ENCODE results near the gene TERB2.
"Not testable (repeated sequence)": the region's sequence is repeated elsewhere in the genome, so short reads cannot be mapped to it uniquely, and the experiment has no call there.

TERB2 gene, protein sequence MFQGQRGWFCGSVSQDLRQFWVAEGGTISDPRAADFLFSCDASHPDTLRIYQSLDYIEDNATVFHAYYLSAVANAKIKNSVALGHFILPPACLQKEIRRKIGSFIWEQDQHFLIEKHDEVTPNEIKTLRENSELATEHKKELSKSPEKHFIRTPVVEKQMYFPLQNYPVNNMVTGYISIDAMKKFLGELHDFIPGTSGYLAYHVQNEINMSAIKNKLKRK

DNA sequence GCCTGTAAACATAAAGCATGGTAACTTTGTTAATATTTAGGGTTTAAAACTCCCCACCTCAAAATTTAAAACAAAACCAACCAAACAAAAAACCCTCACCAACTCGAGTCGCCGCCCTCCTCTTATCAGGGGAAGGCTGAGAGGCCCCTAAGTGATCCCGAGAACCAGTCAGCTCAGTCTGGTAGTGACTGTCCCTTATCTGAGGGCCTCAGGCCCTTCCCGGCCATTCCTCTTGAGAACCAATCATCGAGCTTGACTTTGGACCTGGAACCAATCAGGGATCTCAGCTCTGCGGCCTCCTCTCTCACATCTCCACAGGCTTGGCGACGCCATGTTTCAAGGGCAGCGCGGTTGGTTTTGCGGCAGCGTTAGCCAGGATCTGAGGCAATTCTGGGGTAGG lies at the start of gene TERB2:
TSS of gene TERB2 (plus strand) at position 300 of the 400 bp plus-strand sequence. CDS start at position 332, 32 bp downstream.
- no peak for DNase-seq

DNA sequence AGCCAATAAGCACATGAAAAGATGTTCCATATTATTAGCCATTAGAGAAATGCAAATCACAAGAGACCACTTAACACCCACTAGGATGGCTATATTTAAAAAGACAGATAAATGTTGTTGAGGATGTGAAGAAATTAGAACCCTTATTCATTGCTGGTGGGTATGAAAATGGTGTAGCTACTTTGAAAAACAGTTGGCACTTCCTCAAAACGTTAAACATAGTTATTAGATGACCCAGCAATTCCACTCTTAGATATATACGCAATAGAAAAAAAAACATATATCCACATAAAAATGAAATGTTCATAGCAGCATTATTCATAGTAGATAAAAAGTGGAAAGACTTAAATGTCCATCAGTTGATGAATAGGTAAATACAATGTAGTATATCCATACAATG lies 47.1 kb upstream of the TERB2 start:
- DNase-seq, result no peak

DNA sequence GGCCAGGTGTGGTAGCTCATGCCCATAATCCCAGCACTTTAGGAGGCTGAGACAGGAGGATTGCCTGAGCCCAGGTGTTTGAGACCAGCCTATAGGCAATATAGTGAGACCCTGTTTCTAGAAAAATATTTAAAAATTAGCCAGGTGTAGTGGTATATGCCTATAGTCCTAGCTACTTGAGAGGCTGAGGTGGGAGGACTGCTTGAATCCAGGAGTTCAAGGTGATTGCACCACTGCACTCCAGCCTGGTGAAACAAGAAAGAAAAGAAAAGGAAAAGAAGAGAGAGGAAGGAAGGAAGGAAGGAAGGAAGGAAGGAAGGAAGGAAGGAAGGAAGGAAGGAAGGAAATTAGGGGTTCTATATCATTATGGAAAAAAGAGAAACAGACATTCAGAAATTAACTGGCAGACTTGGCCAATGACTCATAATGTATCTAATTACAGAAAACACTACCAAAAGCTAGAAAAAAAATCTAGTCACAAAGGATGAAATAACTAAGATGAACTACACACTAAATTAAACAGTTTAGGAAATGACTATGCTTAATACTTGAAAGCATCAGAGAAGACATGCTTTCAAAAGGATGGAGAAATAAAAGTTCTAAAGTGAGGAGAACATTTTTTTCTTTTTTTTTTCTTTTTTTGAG lies 45.4 kb upstream of the TERB2 start:
- no peak for DNase-seq

DNA sequence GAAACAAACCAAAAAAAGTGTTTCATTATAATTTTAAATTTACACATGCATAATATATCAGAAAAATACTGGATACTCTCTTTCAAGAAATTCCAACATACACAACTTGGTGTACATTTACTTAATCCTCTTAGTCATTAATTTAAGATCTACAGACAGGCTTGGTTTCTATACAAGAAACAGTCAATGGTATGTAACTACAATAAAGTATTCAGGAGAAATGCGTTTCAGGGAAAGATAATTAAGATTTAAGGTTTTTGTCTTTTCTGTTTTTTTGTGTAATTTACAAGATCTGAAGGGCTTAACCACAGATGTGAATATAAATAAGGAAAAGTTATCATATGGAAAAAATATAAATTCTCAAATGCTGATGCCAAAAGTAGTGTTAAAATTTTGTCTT lies 44.3 kb upstream of the TERB2 start:
- not testable (repeated sequence) for DNase-seq

DNA sequence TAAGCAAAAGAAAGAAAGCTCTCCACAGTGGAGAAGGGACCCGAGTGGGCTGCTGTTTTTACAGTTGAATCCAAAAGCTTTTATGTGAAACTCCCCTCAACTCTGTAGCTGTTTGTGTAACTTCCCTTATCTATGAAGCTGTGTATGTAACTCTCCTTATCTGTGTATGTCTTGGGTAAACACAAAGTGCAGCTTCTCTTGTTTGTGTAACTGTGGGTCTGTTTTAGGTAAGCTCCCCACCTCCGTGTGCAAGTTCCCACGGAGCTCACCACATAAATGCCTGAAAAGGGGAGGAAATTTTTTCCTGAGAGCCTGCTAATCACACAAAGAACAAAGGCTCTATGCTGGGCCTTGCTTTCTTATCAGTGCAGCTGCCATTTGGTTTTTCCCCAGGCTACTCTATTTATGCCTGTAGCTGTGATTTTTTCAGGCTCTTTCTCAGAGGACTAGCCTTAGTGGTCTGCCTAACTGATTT lies 43.5 kb upstream of the TERB2 start:
- not testable (repeated sequence) for DNase-seq

DNA sequence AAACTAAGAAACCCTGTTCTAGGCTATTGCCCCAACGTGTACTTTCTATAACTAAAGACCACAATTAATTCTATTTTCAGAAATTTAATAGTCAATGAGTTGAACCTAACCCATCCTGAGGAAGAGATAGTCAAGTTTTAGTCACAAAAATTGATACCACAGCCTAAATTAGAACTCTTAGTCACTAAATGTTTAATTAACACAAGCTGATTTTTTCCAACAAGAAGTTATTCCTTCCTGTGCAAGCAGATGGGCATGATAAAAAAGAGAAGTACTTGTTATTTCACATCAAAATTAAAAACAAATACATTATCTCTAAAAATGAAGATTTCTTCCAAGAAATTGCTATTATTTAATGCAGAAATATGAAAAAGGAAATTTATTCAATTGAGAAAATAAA lies 38.4 kb upstream of the TERB2 start:
- DNase-seq, result no peak

DNA sequence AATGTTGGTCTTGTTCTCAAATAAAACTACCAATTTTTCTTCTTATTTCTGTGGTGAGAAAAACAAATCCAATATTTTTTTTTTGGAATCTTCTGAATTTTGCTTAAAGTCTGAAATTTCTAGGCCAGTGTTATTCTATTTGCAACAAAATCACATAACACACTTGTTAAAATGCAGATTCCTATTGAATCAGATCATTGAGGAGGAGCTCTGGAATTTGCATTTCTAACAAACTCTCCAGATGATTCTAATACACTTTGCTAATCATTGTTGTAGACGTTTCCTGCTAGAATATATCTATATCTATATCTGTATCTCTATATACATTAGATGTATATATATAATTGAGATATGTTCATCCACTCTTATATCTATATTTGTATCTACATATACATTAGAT lies 27.8 kb upstream of the TERB2 start:
- DNase-seq, result not testable (repeated sequence)

DNA sequence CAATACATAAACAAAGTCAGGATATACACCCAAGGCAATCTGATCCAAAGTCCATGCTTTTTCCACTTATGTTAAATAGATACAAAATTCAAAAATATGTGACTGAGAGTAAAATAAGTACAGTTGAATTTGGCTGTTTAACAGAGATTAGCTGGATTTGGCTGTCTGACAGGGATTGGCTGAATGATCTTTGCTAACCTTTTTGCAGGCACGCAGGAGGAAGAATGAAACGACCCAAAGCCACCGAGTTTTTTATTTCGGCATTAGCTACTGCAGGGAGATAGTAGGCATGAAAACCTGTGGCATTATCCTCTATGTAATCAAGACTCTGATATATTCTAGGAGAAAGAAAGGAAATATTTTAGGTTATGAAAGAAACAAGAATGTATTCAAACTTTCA lies 26.2 kb upstream of the TERB2 start:
- not testable (repeated sequence) for DNase-seq

DNA sequence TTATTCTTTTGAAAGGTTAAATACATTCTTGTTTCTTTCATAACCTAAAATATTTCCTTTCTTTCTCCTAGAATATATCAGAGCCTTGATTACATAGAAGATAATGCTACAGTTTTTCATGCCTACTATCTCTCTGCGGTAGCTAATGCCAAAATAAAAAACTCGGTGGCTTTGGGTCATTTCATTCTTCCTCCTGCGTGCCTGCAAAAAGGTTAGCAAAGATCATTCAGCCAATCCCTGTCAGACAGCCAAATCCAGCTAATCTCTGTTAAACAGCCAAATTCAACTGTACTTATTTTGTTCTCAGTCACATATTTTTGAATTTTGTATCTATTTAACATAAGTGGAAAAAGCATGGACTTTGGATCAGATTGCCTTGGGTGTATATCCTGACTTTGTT lies 1.8 kb downstream of the TERB2 start:
- DNase-seq, result not testable (repeated sequence)

DNA sequence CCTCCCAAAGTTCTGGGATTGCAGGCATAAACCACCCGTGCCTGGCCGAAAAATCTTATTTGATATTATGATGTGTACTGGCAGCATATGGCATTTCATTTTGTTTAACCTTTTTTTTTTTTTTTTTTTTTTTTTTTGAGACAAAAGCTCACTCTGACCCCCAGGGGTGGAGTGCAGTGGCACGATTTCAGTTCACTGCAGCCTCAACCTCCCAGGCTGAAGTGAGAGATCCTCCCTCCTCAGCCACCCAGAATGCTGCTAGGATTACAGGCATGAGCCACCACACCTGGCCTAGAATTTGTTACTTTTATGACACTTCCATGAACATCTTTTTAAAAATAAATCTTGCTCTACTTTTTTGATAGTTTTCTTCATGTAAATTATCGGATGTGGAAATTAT lies 12.0 kb downstream of the TERB2 start:
- DNase-seq, result no peak

DNA sequence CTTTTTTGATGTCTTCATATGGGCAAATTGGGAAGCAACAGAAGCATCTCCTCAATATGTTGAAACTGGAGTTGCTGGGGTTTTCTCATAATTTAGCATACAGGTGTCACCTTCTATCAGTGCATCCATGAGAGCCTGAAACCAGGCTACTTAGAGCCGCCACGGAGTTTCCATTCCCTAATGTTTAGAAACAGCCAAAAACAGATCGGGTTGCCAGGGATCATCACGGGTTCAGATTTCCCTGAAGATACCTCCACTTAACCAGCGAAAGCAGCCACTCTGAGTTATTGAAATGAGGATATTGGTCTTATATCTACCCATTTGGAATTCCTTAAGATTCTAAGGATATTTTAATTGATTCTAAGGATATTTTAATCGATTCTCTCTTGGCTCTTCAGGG lies 14.5 kb downstream of the TERB2 start:
- no peak for DNase-seq

DNA sequence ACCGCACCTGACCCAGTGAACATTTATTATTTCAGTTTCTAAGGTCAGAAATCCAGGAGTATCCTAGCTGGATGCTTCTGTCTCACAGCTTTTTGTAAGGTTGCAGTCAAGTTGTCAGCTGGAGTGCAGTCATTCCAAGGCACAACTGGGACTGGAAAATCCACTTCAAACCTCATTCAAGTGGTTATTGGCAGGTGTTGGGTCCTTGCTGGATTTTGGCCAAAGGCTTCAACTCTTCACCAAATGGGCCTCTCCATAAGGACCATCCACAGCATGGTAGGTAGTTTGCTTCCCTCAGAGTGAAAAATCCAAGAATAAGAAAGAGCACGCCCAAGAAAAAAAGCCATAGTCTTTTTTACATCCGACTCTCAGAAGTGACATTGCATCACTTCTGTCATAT lies 19.7 kb downstream of the TERB2 start:
- not testable (repeated sequence) for DNase-seq

DNA sequence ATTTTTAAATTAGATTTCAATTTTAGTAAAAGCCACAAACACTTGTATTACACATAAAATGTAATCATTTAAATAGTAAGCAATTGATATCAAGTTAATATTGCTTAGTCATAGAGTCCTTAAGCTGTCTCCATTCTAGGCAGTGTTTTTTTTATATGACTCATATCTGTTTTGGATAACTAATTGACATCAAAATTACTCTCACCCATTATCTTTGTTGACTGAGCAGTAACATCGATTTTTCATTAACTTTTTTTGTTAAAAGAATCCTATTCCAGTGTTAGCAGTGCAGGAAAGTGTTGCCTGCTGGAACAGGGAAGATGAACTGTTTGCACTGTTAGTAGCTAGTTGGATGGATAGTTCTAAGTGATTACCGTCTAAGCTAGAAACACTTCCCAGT lies 21.3 kb downstream of the TERB2 start:
- peak; percentile 2 for DNase-seq

DNA sequence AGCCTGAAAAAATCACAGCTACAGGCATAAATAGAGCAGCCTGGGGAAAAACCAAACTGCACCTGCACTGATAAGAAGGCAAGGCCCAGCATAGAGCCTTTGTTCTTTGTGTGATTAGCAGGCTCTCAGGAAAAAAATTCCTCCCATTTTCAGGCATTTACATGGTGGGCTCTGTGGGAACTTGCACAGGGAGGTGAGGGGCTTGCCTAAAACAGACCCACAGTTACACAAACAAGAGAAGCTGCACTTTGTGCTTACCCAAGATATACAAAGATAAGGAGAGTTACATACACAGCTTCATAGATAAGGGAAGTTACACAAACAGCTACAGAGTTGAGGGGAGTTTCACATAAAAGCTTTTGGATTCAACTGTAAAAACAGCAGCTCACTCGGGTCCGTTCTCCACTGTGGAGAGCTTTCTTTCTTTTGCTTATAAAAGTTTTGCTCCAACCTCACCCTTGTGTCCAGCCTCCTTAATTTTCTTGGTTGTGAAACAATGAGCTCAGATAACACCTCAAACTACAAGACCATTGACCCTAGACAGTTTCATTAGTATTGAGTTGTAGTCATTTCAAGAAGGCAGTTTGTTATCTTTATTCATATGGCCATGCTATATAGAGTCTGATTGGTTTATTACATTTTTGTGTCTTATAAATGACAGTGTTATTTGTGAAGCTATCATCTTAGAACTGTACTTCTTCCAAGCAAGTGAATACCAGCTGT lies 23.3 kb downstream of the TERB2 start:
- not testable (repeated sequence) for DNase-seq

DNA sequence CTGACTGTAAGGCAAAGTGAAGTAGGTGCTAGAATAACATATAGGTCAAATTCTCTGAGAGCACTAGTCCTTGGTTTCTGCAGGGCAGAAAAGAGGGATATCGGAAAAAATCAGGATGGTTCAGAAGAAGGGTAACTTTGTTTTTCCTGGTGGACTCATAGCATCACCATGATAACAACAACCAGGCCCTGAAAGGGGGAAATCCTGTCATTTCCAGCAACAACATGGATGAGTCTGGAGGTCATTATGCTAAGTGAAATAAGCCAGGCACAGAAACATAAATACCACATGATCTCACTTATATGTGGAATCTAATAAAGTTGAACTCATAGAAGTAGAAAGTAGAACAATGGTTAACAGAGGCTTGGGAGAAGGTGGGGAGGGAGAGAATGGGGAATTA lies 27.7 kb downstream of the TERB2 start:
- DNase-seq, result not testable (repeated sequence)

DNA sequence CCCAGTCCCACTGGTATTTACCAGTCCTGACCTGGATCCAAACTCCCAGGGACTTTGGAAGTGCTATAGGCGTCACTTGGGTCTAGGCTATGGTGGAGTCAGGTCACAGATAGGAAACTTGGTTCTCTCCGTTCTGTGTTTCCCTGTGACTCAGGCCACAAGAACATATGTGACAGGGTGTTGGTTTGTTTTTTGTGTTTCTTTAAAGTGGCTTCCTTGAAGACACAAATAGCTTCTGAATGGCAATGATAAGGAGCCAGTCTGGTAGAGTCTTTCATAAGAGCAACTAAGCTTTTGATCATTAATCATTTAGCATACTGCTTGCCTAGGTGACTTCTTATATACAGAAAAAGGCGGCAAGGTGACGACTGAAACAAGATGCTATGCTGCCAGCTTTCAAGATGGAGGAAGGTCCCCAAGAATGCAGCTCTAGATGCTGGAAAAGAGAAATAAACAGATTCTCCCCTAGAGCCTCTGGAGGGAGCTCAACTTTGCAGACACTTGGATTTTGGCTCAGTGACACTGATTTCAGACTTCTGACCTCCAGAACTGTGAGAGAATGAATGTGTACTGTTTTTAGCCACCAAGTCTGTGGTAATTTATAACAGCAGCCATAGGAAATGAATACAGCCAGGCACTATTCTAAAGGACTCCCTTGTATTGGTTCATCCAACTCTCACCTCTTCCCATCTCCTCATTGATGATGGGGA lies 30.0 kb downstream of the TERB2 start:
- not testable (repeated sequence) for DNase-seq

DNA sequence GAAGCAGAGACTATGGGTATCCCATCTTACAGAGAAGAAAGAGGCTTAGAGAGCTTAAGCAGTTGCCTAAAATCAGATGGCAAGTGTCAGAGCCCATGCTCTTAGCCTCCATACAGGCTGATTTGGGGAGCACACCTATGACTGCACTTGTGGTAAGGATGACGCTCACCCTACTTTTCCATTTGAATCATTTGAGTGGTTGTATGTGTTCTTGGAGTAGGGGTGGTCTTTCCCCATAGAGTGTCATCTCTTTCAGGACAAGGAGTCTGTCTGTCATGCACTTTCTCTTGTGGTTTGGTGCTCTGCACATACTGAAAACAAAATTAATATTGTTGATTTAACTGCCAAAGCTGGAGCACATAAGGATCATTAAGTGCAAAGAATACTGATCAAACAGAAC lies 31.2 kb downstream of the TERB2 start:
- DNase-seq, result not testable (repeated sequence)

DNA sequence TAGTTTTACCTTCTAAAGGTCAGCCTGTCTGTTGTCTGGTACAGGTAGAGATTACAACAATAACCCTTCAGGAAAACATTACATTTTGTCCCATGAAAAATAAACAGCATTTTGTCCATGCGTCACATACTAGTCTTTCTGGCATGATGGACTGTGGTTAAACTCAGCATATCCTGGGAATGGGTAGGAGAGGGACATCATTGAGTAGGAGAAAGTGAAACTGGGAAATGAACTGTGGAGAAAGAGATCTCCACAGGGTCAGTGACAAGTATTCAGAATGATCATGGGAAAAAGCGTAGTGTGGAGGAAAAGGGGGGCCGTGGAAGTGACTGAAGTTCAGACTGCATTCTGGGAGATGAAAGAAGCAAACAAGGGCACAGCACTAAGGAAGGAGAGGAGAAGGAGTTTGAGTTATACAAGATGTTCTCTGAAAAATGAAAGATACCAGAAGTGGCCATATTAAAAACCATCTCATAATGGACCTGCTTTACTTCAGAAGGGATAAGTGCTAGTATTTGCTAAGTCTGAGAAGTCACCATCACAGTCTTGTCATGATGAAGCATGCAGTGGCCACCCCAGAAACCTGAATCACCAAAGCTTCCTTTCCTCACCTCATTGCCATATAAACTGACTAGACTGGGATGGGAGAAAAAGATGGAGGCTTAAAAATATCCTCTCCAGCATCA lies 31.8 kb downstream of the TERB2 start:
- DNase-seq, result not testable (repeated sequence)

DNA sequence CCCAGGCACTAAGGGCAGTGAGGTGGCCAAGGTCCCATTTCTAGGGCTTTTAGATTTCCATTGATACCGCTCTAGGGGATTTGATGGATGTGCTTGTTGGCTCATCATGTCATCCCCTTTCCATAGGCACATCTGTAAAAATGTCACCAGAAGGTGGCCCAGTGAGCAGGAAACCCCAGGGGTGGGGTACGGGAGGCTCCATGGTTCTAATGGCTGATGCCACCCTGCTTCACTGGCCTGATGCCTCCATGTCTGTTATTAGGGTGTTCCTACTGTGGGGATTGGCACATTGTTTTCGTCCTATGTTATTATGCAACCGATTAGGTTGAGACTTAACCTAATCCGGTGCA lies 32.4 kb downstream of the TERB2 start:
- not testable (repeated sequence) for DNase-seq

DNA sequence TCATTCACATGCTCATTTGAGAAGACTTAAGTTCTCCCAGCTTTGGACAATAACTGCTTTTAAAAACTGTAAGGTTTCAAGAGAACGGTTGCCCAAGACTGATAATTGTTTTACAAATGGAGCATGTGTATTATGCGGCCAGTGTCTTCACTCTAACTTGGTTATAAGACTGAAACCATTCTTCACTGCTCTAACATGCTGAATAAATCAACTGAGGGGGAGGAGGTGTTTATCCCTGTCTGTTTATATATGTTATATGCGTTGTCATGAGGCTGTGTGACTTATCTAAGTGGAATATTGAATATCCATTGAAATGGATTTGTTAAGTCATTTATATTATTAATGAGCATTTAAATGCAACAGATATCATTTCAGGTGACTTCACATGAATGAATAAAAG lies 41.1 kb downstream of the TERB2 start:
- DNase-seq, result not testable (repeated sequence)

DNA sequence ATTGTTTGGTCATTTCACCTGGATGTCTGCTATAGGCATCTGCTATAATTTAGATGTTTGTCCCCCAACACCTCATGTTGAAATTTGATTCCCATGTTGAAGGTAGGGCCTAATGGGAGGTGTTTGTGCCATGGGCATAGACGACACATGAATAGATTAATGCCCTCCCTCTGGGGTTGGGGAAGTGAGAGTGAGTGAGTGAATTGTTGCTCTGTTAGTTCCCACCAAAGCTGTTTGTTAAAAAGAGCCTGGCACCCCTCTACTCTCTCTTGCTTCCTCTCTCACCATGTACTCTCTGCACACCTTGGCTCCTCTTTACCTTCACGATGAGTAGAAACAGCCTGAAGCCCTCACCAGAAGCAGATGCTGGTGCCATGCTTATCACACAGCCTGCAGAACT lies 42.6 kb downstream of the TERB2 start:
- no peak for DNase-seq

DNA sequence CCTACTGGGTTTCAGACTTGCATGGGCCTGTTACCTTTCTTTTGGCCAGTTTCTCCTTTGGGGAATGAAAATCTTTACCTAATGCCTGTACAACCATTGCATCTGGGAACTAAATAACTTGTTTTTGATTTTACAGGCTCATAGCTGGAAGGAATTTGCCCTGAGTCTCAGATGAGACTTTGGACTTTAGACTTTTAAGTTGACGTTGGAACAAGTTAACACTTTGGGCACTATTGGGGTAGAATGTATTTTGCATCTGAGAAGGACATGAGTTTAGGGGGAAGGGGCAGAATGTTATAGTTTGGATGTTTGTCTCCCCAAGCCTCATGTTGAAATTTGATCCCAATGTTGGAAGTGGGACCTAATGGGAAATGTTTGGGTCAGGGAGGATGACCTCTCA lies 44.7 kb downstream of the TERB2 start:
- not testable (repeated sequence) for DNase-seq

Data from kidney glomerular epithelial cell (primary cell).